Measurements from ENCODE around the gene SCLT1.

- no peak for TF ChIP-seq EZH2 (IDR thresholded peaks at IDR 0.05; ENCODE audit: borderline replicate concordance, insufficient read depth, low read depth, low read length, poor library complexity, severe bottlenecking)
- TF ChIP-seq, protein P1, sequence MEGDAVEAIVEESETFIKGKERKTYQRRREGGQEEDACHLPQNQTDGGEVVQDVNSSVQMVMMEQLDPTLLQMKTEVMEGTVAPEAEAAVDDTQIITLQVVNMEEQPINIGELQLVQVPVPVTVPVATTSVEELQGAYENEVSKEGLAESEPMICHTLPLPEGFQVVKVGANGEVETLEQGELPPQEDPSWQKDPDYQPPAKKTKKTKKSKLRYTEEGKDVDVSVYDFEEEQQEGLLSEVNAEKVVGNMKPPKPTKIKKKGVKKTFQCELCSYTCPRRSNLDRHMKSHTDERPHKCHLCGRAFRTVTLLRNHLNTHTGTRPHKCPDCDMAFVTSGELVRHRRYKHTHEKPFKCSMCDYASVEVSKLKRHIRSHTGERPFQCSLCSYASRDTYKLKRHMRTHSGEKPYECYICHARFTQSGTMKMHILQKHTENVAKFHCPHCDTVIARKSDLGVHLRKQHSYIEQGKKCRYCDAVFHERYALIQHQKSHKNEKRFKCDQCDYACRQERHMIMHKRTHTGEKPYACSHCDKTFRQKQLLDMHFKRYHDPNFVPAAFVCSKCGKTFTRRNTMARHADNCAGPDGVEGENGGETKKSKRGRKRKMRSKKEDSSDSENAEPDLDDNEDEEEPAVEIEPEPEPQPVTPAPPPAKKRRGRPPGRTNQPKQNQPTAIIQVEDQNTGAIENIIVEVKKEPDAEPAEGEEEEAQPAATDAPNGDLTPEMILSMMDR (IDR thresholded peaks at IDR 0.05) = no peak
Observed at GRCh38 chr4:128855621-128856020, 237.7 kb downstream of the SCLT1 start.

Data from B cell (primary cell).